ENCODE results near the gene RAB34. TPM values are rescaled to one million over a fixed set of nuclear protein-coding genes. Genes with fewer than 3 reads are reported as not detected.

RAB34 gene, protein sequence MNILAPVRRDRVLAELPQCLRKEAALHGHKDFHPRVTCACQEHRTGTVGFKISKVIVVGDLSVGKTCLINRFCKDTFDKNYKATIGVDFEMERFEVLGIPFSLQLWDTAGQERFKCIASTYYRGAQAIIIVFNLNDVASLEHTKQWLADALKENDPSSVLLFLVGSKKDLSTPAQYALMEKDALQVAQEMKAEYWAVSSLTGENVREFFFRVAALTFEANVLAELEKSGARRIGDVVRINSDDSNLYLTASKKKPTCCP
- total RNA-seq (2022; extraction: Qiagen RNA extraction), result 192 to 231 TPM (median 217 TPM) in 5 replicates

DNA sequence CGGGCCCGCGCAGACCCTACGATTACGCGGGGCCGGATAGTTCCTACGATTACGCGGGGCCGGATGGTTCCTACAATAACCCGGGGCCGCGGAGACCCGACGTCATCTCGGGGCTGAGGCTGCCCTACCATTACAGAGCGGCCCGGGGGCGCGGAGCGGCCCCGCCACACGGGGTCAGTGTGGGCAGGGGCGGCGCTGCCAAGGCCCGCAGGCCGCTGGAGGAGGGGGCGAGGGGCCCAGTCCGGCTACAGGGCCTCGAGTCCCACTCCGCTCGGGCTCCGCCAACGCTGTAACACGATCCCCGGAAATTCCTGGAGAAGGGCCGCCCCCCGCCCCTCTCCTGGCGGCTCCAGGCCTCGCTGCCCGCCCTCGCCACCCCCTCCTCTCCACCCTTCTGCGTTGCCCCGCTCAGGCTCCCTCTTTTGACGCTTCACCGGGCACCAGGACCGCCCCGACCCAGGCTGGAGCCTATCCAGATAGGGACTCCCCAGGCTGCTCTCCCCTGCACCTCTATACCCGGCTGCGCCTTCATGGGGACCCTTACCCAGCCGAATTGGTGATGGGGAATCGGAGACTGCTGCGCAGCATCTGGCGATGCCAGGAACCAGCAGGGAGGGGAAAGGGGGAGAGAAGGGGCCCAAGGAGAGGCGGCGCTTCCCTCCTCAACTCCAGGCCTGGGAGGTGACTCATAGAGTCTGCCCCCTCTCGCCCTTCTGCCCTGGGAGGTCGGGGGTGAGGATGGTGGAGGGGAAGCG is at the start of gene RAB34:
RAB34 (minus strand) TSS at position 291 of the 755 bp plus-strand sequence. CDS start 602 bp downstream, outside the sequence.

DNA sequence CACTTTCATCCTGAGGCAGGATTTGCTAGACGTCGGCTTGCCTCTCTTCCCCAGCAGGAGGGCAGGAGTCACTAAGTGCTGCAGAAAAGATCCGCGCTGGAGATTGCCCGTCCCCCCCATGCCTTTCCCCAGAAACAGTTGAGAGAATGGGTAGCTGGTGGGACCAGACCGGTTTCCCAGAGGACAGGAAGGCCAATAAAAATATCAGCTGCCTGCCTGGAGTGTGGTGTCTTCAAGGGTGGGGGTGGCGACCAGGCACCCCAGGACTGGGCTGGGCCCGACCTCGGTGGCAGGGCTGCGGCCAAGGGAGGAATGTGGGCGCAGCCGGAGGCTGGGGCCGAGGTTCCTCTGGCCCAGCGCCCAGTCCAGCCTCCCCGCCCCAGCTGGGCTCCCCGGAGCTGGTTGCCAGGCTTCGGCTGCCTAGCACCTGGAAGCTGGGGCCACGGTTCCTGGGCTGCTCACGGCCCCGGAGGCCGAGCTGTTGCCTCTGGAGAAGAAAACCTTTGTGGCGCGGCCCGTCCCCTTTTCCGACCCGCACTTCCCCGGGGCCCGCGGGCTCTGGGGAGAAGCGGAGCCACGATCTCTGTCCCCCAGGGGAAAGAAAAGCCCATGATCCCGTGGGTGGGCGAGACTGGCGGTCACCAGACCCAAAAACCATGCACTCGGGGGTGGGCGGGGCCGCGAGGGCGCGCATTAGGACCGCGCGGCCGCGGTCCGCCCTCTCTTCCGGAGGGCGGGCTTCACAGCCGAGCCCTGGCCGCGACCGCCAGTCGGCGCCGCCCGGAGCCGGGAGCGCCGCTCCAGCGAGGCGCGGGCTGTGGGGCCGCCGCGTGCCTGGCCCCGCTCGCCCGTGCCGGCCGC is 25.8 kb upstream of the RAB34 start, which contains the start of gene TRAF4:
TRAF4 (plus strand) TSS at position 769 of the 861 bp plus-strand sequence. CDS start 102 bp downstream, outside the sequence.

DNA sequence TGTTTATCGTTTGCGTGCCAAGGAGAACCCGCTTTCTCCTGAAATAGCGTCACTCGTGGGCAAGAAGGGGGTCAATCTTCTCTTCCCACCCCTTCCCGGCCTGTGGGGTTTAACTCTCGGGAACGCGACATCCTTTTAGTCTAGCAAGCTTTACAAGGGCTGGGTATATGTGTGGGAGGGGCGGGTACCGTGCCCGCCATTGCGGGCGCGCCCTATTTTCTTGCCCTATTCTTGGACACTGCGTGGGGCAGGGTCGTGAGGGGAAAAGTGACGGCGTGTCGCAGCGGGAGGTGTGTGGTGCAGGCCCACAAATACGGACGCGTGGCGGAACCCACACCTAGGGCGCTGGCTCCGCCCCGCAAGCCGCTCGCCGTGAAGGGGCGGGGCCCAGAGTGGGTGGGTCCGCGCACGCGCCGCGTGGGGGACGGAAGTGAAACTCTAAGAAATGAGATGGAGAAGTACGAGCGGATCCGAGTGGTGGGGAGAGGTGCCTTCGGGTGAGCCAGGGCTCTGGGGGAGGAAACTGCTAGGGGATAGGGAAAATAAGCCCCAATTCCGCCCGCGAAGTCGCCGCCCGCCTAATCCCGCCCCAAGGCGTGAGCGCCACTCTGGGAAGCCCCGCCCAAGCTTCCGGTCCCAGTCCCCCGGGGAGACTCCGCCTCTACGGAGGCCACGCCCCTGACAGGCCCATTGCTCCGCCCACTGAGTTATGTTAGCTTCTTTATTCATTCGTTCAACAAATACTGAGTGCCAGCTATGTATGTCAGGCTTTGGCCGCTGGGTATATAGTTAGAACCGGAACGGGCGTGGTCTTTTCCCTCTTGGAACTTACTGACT is 10.9 kb upstream of the RAB34 start, which contains the start of gene NEK8:
NEK8 (plus strand) TSS at position 425 of the 837 bp plus-strand sequence; CDS start at position 451, 26 bp downstream.

DNA sequence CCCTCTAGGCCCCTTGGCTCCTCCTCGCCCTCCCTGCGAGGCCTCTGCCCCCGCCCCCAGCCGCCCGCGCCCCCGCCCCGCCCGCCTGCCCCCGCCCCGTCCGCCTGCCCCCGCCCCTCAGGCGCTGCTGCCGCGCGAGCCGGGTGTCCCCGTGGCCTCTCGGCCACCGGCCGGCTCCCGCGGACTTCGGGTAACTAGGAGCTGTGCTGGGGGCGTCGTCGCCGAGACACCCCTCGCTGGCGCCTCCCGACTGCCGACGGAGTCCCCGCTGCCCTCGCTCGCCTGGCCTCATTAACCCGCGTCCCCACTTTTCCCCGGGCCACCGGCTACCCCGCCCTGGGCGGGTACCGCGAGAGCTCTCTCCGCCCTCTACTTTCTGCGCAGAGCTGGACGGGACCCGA is 8.6 kb upstream of the RAB34 start, which contains the start of gene TLCD1:
TLCD1 (minus strand) TSS at position 8 of the 401 bp plus-strand sequence. CDS start 136 bp downstream, outside the sequence.

DNA sequence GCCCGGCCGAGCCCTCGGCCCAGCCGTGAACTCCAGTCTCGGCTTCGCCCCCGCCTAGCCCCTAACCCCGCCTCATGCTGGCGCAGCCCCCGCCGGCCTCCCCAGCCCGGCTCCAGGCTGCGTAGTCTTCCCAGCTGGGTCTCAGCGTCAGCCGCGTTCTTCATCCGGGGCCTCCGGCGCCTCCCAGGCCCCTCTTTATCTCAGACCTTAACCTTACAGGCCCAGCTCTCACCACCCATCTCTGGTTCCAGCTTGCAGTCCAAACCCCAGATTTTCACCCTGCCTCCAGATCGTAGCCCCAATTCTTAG is 6.0 kb downstream of the RAB34 start, which contains the start of gene PROCA1:
PROCA1 (minus strand) TSS at position 166 of the 309 bp plus-strand sequence. CDS start 228 bp downstream, outside the sequence.

Other genes starting within 250 kb of the RAB34 start
- 0.07 to 0.20 TPM (median 0.12 TPM) in 5 replicates for gene SLC13A2, start 244.2 kb downstream of the RAB34 start, total RNA-seq (2022; extraction: Qiagen RNA extraction)
- 0.02 to 0.03 TPM (median 0.02 TPM) in 3 of 5 replicates, not detected in the others for gene FOXN1, start 211.5 kb downstream of the RAB34 start, total RNA-seq (2022; extraction: Qiagen RNA extraction)
- gene UNC119, start 165.2 kb downstream of the RAB34 start, total RNA-seq (2022; extraction: Qiagen RNA extraction), result 21.9 to 31.8 TPM (median 29.0 TPM) in 5 replicates
- gene PIGS, start 146.3 kb downstream of the RAB34 start, total RNA-seq (2022; extraction: Qiagen RNA extraction), result 54.1 to 65.1 TPM (median 60.5 TPM) in 5 replicates
- 1.4 to 2.5 TPM (median 2.0 TPM) in 5 replicates for gene ALDOC, start 141.0 kb downstream of the RAB34 start, total RNA-seq (2022; extraction: Qiagen RNA extraction)
- 64.8 to 73.8 TPM (median 69.0 TPM) in 5 replicates for gene SPAG5, start 118.8 kb downstream of the RAB34 start, total RNA-seq (2022; extraction: Qiagen RNA extraction)
- gene RSKR, start 103.7 kb downstream of the RAB34 start, total RNA-seq (2022; extraction: Qiagen RNA extraction), result 1.8 to 5.6 TPM (median 4.3 TPM) in 5 replicates
- gene BLTP2, start 72.7 kb downstream of the RAB34 start, total RNA-seq (2022; extraction: Qiagen RNA extraction), result 58.8 to 74.2 TPM (median 69.1 TPM) in 5 replicates
- gene SDF2, start 56.0 kb downstream of the RAB34 start, total RNA-seq (2022; extraction: Qiagen RNA extraction), result 75.2 to 84.3 TPM (median 77.7 TPM) in 5 replicates
- gene SUPT6H, start 55.7 kb downstream of the RAB34 start, total RNA-seq (2022; extraction: Qiagen RNA extraction), result 56.8 to 83.6 TPM (median 78.1 TPM) in 5 replicates
- 0.87 to 1.6 TPM (median 1.4 TPM) in 5 replicates for gene PROCA1, start 6.0 kb downstream of the RAB34 start, total RNA-seq (2022; extraction: Qiagen RNA extraction)
- gene RPL23A, start 2.1 kb upstream of the RAB34 start, total RNA-seq (2022; extraction: Qiagen RNA extraction), result 1,532 to 2,344 TPM (median 1,598 TPM) in 5 replicates
- 27.5 to 45.5 TPM (median 40.7 TPM) in 5 replicates for gene TLCD1, start 8.4 kb upstream of the RAB34 start, total RNA-seq (2022; extraction: Qiagen RNA extraction)
- gene NEK8, start 10.9 kb upstream of the RAB34 start, total RNA-seq (2022; extraction: Qiagen RNA extraction), result 2.5 to 3.9 TPM (median 3.7 TPM) in 5 replicates
- gene TRAF4, start 26.1 kb upstream of the RAB34 start, total RNA-seq (2022; extraction: Qiagen RNA extraction), result 46.2 to 72.9 TPM (median 69.6 TPM) in 5 replicates
- 31.8 to 55.0 TPM (median 49.9 TPM) in 5 replicates for gene FAM222B, start 124.9 kb upstream of the RAB34 start, total RNA-seq (2022; extraction: Qiagen RNA extraction)
- 69.9 to 83.2 TPM (median 80.3 TPM) in 5 replicates for gene ERAL1, start 137.1 kb upstream of the RAB34 start, total RNA-seq (2022; extraction: Qiagen RNA extraction)
- 69.2 to 96.1 TPM (median 91.3 TPM) in 5 replicates for gene FLOT2, start 179.9 kb upstream of the RAB34 start, total RNA-seq (2022; extraction: Qiagen RNA extraction)
- 5.8 to 7.0 TPM (median 6.5 TPM) in 5 replicates for gene DHRS13, start 185.2 kb upstream of the RAB34 start, total RNA-seq (2022; extraction: Qiagen RNA extraction)
- 27.2 to 39.1 TPM (median 36.7 TPM) in 5 replicates for gene PHF12, start 233.7 kb upstream of the RAB34 start, total RNA-seq (2022; extraction: Qiagen RNA extraction)